HG03066 (cell line): Measurements from ENCODE around the gene ZNF415.

Experiments
- ATAC-seq: cut with Tn5 transposase; IDR thresholded peaks from one replicate; pipeline ENCODE4 v1.9.1; 2021; ENCODE audit warnings: low read depth; ENCODE audit not compliant: unreplicated experiment

ZNF415 gene

DNA sequence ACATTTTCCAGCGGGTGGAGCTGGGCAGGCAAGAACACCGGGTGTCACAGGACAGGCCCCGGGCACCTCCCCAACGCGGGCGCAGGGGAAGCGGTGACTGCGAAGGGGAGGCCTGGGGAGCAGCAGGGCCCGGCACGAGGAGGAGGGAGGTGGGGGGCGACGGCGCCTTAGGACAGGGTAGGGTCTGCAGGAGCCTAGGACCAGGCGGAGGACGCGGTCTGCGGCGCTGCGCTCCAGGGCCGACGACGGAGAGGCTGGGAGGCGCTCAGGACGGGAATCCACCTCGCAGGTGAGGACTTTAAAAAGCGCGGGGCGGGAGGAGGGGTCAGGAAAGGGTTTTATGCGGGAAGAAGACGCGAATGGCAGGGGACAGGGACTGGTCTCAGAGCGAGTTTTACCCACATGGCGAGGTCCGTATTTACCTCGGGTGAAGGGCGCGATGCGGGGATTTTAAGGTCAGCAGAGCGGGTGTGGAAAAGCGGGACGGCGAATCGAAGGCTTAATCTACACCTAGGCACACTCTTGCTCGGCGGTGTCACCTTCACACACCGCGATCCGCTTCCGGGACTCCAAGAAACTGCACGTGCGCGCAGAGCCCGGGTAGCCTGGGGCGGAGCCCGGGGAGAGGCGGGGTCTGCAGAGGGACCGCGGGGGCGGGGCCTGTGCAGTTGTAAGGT, 74.7 kb downstream of the ZNF415 start:
- no peak for ATAC-seq
